Neural cell (in vitro differentiated cells): ENCODE results near the gene ZIC1.

Experiments
- CTCF ChIP-seq: fragments of 450-650 bp; IDR thresholded peaks from 2 replicates; pipeline ENCODE4 v1.5.1; 2014; ENCODE audit warnings: antibody characterized with exemption, mild to moderate bottlenecking, moderate library complexity; ENCODE audit not compliant: poor library complexity, severe bottlenecking
- EZH2 ChIP-seq: fragments of 200-600, 300-800 bp; shearing (Covaris generic), sonication (generic); IDR thresholded peaks from 2 replicates; pipeline ENCODE4 v1.6.1; 2014; ENCODE audit warnings: antibody characterized with exemption, low read length, borderline replicate concordance, mild to moderate bottlenecking; ENCODE audit not compliant: insufficient read depth, poor library complexity, severe bottlenecking
- SMC3 ChIP-seq: fragments of 450-650 bp; conservative IDR thresholded peaks from 2 replicates; pipeline ENCODE4 v1.6.1; 2014; ENCODE audit warnings: antibody characterized with exemption, mild to moderate bottlenecking, moderate library complexity; ENCODE audit not compliant: poor library complexity
- TF ChIP-seq, protein P1 (sequence below): IDR thresholded peaks from 2 replicates; pipeline ENCODE4 v1.6.1; 2012; ENCODE audit warnings: borderline replicate concordance

DNA sequence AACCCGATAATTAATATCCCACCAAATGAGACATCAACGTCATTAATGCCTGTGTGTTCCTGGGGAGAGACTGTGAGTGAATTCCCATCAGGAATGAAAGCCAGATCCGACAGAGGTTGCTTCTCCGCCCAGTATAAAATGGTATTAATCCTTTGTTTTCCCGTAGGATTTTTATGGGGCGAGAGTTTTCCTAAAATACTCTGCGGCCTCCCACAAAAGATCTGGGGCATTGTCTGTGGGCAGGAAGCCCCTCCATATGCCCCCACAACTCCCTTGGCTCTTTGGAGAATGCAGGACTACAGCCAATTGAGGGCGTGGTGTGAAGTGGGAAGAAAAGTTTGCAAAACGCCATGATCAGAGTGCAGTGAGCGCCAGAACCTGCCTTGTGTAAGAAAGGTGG lies 29.5 kb upstream of the ZIC1 start:
- no peak for TF ChIP-seq EZH2
- no peak for TF ChIP-seq CTCF
- TF ChIP-seq SMC3: no peak
- TF ChIP-seq, protein P1, sequence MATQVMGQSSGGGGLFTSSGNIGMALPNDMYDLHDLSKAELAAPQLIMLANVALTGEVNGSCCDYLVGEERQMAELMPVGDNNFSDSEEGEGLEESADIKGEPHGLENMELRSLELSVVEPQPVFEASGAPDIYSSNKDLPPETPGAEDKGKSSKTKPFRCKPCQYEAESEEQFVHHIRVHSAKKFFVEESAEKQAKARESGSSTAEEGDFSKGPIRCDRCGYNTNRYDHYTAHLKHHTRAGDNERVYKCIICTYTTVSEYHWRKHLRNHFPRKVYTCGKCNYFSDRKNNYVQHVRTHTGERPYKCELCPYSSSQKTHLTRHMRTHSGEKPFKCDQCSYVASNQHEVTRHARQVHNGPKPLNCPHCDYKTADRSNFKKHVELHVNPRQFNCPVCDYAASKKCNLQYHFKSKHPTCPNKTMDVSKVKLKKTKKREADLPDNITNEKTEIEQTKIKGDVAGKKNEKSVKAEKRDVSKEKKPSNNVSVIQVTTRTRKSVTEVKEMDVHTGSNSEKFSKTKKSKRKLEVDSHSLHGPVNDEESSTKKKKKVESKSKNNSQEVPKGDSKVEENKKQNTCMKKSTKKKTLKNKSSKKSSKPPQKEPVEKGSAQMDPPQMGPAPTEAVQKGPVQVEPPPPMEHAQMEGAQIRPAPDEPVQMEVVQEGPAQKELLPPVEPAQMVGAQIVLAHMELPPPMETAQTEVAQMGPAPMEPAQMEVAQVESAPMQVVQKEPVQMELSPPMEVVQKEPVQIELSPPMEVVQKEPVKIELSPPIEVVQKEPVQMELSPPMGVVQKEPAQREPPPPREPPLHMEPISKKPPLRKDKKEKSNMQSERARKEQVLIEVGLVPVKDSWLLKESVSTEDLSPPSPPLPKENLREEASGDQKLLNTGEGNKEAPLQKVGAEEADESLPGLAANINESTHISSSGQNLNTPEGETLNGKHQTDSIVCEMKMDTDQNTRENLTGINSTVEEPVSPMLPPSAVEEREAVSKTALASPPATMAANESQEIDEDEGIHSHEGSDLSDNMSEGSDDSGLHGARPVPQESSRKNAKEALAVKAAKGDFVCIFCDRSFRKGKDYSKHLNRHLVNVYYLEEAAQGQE: no peak
